Measurements from ENCODE around the gene DDX41. TPM values are rescaled to one million over a fixed set of nuclear protein-coding genes. Genes with fewer than 3 reads are reported as not detected.

DDX41 gene
- total and polyA plus RNA-seq, 3 donors from 2014 or later, result 99.1 to 197 (median 193) TPM

DNA sequence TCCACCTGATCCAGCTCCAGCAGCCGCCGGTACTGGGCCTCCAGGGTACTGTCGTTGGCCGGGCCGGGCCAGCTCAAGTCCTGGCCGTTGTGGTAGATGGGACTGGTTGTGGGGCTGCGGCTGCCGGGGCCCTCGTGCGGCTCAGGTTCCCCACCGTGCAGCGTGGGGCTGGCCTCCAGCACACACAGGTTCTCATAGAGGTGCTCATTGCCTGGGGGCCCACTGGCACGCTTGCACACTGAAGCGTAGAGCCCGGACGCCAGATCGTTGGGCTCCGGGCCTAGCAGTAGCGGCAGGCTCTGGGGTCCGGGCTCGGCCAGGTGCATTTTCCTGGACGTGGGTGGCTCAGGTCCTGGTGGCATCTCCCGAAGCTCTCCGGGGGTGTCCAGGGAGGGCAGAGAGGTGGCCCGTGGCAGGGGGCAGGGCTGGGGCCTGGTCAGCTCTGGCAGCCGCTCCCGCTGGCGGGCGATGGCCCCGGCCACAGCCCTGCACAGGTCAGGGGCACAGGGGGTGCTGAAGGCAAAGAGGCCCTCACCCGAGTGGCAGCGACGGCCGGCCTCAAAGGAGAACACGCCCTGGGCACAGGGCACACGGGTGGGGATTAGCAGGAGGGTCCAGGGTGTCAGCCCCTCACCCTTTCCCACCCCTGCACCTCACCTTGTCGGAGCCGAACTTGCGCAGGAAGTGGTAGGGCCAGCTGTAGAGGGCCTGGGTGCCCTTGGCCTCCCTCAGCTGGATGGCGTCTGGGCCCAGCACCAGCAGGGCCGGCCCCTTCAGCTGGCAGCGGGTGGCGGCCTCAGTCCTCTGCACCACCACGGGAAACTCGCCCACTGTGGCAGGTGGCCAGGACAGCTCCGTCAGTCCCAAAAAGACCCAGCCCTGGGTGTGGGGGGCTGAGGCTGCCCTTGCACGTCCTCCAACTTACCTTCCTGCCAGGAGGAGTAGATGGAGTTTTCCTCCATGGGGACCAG lies 12.4 kb downstream of the DDX41 start:
- Histone ChIP-seq H3K27ac (no peak overlapping the region), H3K4me1 (peaks cover 22% of the 10 kb centered on the region), H3K4me3 (no peak overlapping the region), H3K27me3 (no peaks in the 10 kb centered on the region), H3K36me3 (ENCODE audit: low read depth, missing control alignments) (no peaks in the 10 kb centered on the region), H3K9me3 (no peaks in the 10 kb centered on the region)
- TF ChIP-seq POLR2A (IDR thresholded peaks at IDR 0.05), result no peak
- TF ChIP-seq, protein P1, sequence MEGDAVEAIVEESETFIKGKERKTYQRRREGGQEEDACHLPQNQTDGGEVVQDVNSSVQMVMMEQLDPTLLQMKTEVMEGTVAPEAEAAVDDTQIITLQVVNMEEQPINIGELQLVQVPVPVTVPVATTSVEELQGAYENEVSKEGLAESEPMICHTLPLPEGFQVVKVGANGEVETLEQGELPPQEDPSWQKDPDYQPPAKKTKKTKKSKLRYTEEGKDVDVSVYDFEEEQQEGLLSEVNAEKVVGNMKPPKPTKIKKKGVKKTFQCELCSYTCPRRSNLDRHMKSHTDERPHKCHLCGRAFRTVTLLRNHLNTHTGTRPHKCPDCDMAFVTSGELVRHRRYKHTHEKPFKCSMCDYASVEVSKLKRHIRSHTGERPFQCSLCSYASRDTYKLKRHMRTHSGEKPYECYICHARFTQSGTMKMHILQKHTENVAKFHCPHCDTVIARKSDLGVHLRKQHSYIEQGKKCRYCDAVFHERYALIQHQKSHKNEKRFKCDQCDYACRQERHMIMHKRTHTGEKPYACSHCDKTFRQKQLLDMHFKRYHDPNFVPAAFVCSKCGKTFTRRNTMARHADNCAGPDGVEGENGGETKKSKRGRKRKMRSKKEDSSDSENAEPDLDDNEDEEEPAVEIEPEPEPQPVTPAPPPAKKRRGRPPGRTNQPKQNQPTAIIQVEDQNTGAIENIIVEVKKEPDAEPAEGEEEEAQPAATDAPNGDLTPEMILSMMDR (IDR thresholded peaks at IDR 0.05), result no peak
- WGBS, 2 donors, result 92% methylated on average over 5 to 29 of the region's 47 CpGs
- no peak for DNase-seq
- intact Hi-C loops (cut with DNase I; ENCODE audit: low total_unique reads), result loop anchor here (10.0 kb wide), 1 partner anchor 110 kb away; no protein-coding TSS in a partner anchor

DNA sequence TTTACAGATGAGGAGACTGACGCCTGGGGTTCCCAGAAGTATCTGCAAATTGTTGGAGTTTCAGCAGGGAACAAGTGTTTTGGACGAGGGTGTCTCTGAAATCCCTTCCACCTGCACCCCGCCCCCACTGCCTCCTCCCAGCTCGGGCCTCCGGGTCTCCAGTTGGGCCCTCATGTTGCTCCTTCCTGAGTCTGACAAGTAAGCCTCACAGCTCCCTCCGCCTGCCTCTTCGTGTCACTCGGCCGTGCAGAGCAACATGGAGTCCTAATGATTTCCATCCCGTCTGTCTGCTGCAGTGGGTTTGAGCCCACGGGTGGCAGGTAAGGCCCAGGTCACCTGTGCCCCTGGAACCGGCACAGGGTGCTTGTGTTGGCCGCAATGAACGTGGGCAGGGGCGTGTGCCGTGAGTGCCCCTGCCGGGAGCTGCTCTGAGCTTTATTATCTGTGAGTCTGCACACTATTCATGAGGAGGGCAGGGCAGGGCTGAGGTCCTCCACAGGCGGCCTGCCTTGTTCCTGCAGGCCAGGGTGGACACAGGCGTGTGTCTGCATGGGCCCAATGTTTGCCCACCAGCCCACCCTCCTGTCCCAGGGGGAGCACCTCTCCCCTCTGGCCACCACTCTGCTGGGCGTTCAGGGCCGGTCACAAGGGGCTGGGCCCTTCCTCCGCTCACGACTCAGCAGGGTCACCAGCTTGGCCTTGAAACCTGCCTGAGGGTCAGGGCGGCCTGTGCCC lies 13.2 kb downstream of the DDX41 start:
- no peak overlapping the region for H3K27ac ChIP-seq
- no peaks in the 10 kb centered on the region for H3K27me3 ChIP-seq
- no peak overlapping the region for H3K4me3 ChIP-seq
- peaks cover 25% of the 10 kb centered on the region for H3K4me1 ChIP-seq
- TF ChIP-seq, protein P1 (IDR thresholded peaks at IDR 0.05), result no peak
- no peak for TF ChIP-seq POLR2A (IDR thresholded peaks at IDR 0.05)
- intact Hi-C loops (cut with DNase I; ENCODE audit: low total_unique reads), result loop anchor here (10.0 kb wide), 1 partner anchor 109 kb away; no protein-coding TSS in a partner anchor
- DNase-seq, result no peak
- H3K36me3 ChIP-seq (ENCODE audit: low read depth, missing control alignments), result no peaks in the 10 kb centered on the region
- H3K9me3 ChIP-seq, result no peaks in the 10 kb centered on the region
- WGBS, 2 donors, result 89 to 92% methylated on average over 18 to 19 of the region's 24 CpGs

DNA sequence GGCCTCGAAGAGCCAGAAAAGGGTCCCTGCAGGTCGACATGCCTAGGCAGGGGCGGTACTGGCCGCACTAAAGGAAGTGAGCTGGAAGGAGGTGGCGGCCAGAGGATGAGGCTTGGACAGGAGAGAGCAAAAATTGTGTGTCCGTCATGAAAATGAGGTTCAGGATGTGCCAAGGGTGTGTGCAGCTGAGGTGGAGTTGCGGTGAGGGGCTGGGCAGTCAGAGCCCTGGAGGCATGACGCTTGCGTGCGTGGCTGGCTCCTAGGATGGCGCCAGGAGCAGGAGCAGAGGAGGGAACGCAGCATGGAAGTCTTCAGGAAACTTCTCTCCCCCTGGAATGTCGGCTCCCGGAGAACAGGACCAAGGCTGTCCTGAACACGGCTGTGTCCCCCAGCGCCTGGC lies 13.9 kb downstream of the DDX41 start:
- 82 to 83% methylated on average over 16 of the region's 16 CpGs for WGBS, 2 donors
- Histone ChIP-seq H3K9me3 (no peaks in the 10 kb centered on the region), H3K27ac (no peak overlapping the region), H3K36me3 (ENCODE audit: low read depth, missing control alignments) (no peaks in the 10 kb centered on the region), H3K4me1 (peaks cover 31% of the 10 kb centered on the region), H3K27me3 (no peaks in the 10 kb centered on the region), H3K4me3 (no peak overlapping the region)
- no peak for TF ChIP-seq POLR2A (IDR thresholded peaks at IDR 0.05)
- TF ChIP-seq, protein P1 (IDR thresholded peaks at IDR 0.05), result no peak
- intact Hi-C loops (cut with DNase I; ENCODE audit: low total_unique reads), result loop anchor here (10.0 kb wide), 1 partner anchor 108 kb away; no protein-coding TSS in a partner anchor
- DNase-seq, result no peak

DNA sequence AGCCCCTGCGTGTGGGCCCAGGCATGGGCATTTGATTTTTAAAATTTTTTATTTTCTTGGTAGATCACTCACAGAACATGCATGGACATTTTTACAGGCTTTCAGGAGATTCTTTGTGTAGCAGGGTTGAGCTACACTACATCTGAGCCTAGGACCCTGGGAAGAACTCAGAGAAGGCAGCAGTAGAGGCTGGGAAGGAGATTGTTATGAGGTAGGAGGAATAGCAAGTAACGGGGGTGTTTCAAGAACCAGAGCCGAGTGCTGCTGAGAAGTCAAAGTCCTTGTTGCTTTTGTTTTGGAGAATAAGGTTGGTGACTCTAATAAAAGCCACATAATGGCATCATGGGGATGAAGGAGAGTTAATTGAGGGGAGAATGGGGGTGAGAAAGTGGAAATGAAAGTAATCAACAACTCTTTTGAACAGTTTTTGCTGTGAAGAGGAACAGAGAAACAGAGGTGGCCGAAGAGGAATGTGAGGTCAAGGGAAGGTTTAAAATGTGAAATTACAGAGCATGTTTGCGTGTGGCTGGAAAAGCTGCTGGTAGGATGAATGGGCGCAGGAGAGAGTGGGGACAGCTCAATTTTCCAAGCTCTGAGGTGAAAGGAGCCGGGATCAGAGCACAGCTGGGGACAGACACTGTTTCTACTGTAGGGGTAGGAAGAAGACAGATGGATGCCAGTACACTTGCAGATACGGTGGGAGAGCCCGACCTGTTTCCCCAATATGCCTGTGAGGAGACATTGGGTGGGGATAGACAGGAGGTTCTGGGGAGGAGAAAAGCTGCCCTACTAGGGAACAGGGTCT lies 14.7 kb downstream of the DDX41 start:
- no peak for DNase-seq
- 48 to 53% methylated on average over 9 of the region's 9 CpGs for WGBS, 2 donors
- Histone ChIP-seq H3K4me3 (no peak overlapping the region), H3K27me3 (no peaks in the 10 kb centered on the region), H3K9me3 (no peaks in the 10 kb centered on the region), H3K36me3 (ENCODE audit: low read depth, missing control alignments) (no peaks in the 10 kb centered on the region), H3K4me1 (peaks cover 35% of the 10 kb centered on the region), H3K27ac (no peak overlapping the region)
- TF ChIP-seq, protein P1 (IDR thresholded peaks at IDR 0.05), result no peak
- no peak for TF ChIP-seq POLR2A (IDR thresholded peaks at IDR 0.05)
- intact Hi-C loops (cut with DNase I; ENCODE audit: low total_unique reads), result loop anchor here (10.0 kb wide), 1 partner anchor 107 kb away; no protein-coding TSS in a partner anchor

All from testis (tissue), 3 donors.